Neural progenitor cell (in vitro differentiated cells): ENCODE data around the gene GIT1. TPM values are rescaled to one million over a fixed set of nuclear protein-coding genes. Genes with fewer than 3 reads are reported as not detected.

Experiments
- DNase-seq: peaks from one replicate; pipeline ENCODE4 v3.0.0-alpha.2; 2016; ENCODE audit warnings: low spot score
- H2AFZ ChIP-seq: fragments of 200-600 bp; sonication (generic); replicated peaks from 2 replicates; pipeline ENCODE4 v1.6.1; 2016; ENCODE audit warnings: antibody characterized with exemption
- H3F3A ChIP-seq: fragments of 200-600 bp; sonication (generic); 2 replicates; pipeline ENCODE4 v1.6.1; 2016; ENCODE audit warnings: antibody characterized with exemption, low read depth
- H3K27ac ChIP-seq: fragments of 200-600 bp; sonication (generic); 2 replicates; pipeline ENCODE4 v1.5.1; 2016; ENCODE audit warnings: mild to moderate bottlenecking
- H3K27me3 ChIP-seq: fragments of 200-600 bp; sonication (generic); 2 replicates; pipeline ENCODE4 v1.6.1; 2016; ENCODE audit warnings: mild to moderate bottlenecking, moderate library complexity
- H3K36me3 ChIP-seq: fragments of 200-600 bp; sonication (generic); 2 replicates; pipeline ENCODE4 v1.5.1; 2016
- H3K4me1 ChIP-seq: fragments of 200-600 bp; sonication (generic); 2 replicates; pipeline ENCODE4 v1.6.1; 2016; ENCODE audit warnings: mixed run types
- H3K4me2 ChIP-seq: fragments of 200-600 bp; sonication (generic); 2 replicates; pipeline ENCODE4 v1.6.1; 2016
- H3K4me3 ChIP-seq: fragments of 200-600 bp; sonication (generic); 2 replicates; pipeline ENCODE4 v1.5.1; 2016
- H3K79me2 ChIP-seq: fragments of 200-600 bp; sonication (generic); 2 replicates; pipeline ENCODE4 v1.6.1; 2016; ENCODE audit warnings: low read depth
- H3K9ac ChIP-seq: fragments of 200-600 bp; sonication (generic); 2 replicates; pipeline ENCODE4 v1.6.1; 2016
- H3K9me3 ChIP-seq: fragments of 200-600 bp; sonication (generic); 2 replicates; pipeline ENCODE4 v1.5.1; 2016; ENCODE audit warnings: low read depth
- H4K20me1 ChIP-seq: fragments of 200-600 bp; sonication (generic); 2 replicates; pipeline ENCODE4 v1.6.1; 2016; ENCODE audit warnings: low read depth
- H3K27ac Mint-ChIP-seq: 3 replicates; pipeline ENCODE4 v1.8.0; 2021; ENCODE audit warnings: mixed read lengths
- H3K27me3 Mint-ChIP-seq: 2 replicates; pipeline ENCODE4 v1.8.0; 2022; ENCODE audit warnings: low read depth, mild to moderate bottlenecking, inconsistent platforms, moderate library complexity, mixed read lengths; ENCODE audit not compliant: insufficient read depth
- H3K36me3 Mint-ChIP-seq: 3 replicates; pipeline ENCODE4 v1.8.0; 2021; ENCODE audit warnings: mixed read lengths
- H3K4me1 Mint-ChIP-seq: 3 replicates; pipeline ENCODE4 v1.8.0; 2021; ENCODE audit warnings: mixed read lengths
- H3K4me3 Mint-ChIP-seq: 3 replicates; pipeline ENCODE4 v1.8.0; 2021; ENCODE audit warnings: mild to moderate bottlenecking, moderate library complexity, mixed read lengths
- H3K9me3 Mint-ChIP-seq: 3 replicates; pipeline ENCODE4 v1.8.0; 2020; ENCODE audit warnings: mixed read lengths
- CTCF ChIP-seq: fragments of 200-600 bp; sonication (generic); IDR thresholded peaks from 2 replicates; pipeline ENCODE4 v1.5.1; 2017; ENCODE audit warnings: antibody characterized with exemption, mild to moderate bottlenecking
- EZH2 ChIP-seq: fragments of 200-600 bp; sonication (generic); IDR thresholded peaks from 2 replicates; pipeline ENCODE4 v1.6.1; 2017; ENCODE audit warnings: antibody characterized with exemption, mild to moderate bottlenecking, moderate library complexity
- EZH2phosphoT487 ChIP-seq: fragments of 200-600 bp; sonication (generic); IDR thresholded peaks from 2 replicates; pipeline ENCODE4 v1.6.1; 2017; ENCODE audit warnings: antibody characterized with exemption
- total RNA-seq: library from RNA; depleted of rRNA; stranded (reverse); fragments of >200 nt; gene quantifications from 2 replicates; pipeline ENCODE4 v1.2.3, GENCODE V29; 2015; ENCODE audit warnings: low replicate concordance

Gene GIT1
- total RNA-seq, 1 donor from 2014 or later, result 17.6 TPM

- peaks cover 32% of the 10 kb centered on the region for H3K27me3 Mint-ChIP-seq
- Histone ChIP-seq H3K36me3 (no peaks in the 10 kb centered on the region), H3K4me2 (peak within 1 kb of the TSS; percentile 96)
Observed at GRCh38 chr17:29566473-29567303, 22.8 kb downstream of the GIT1 start, which contains the start of gene ABHD15. TSS of gene ABHD15 (minus strand) at chr17:29567037. CDS start at chr17:29566966, 71 bp downstream.

GRCh38 chr17:29565643-29566472 is 23.6 kb downstream of the GIT1 start:
- peaks cover 3% of the 10 kb centered on the region for H3K36me3 Mint-ChIP-seq
- Histone ChIP-seq H3K9ac (no peak overlapping the region), H3K79me2 (peaks cover 7% of the 10 kb centered on the region), H3K4me2 (peak overlapping the region; percentile 96), H2AFZ (peak overlapping the region; percentile 83), H3K27me3 (peaks cover 42% of the 10 kb centered on the region), H3K36me3 (no peaks in the 10 kb centered on the region), H3K27ac (no peak overlapping the region), H3F3A (peaks cover 41% of the 10 kb centered on the region), H3K4me3 (peak overlapping the region; percentile 71), H4K20me1 (peaks cover 15% of the 10 kb centered on the region), H3K4me1 (peaks cover 15% of the 10 kb centered on the region), H3K9me3 (no peaks in the 10 kb centered on the region)
- TF ChIP-seq CTCF (peak; percentile 45), EZH2phosphoT487 (no peak), EZH2 (no peak)
- peak; percentile 78 for DNase-seq
- no peak overlapping the region for H3K27ac Mint-ChIP-seq
- peaks cover 20% of the 10 kb centered on the region for H3K4me1 Mint-ChIP-seq
- peaks cover 32% of the 10 kb centered on the region for H3K27me3 Mint-ChIP-seq
- H3K9me3 Mint-ChIP-seq, result no peaks in the 10 kb centered on the region
- H3K4me3 Mint-ChIP-seq, result peak overlapping the region; percentile 84

More at GRCh38 chr17:29566473-29567303, 22.8 kb downstream of the GIT1 start, which contains the start of gene ABHD15:
- Mint-ChIP-seq H3K4me3 (peak within 1 kb of the TSS; percentile 95), H3K27ac (no peak within 1 kb of the TSS), H3K4me1 (peaks cover 24% of the 10 kb centered on the region), H3K9me3 (no peaks in the 10 kb centered on the region), H3K36me3 (peaks cover 4% of the 10 kb centered on the region)
- H3K27me3 ChIP-seq, result peaks cover 42% of the 10 kb centered on the region
- H3K9ac ChIP-seq, result no peak within 1 kb of the TSS
- H4K20me1 ChIP-seq, result peaks cover 24% of the 10 kb centered on the region
- TF ChIP-seq EZH2 (peak; percentile 91), CTCF (no peak), EZH2phosphoT487 (peak; percentile 85)
- peaks cover 41% of the 10 kb centered on the region for H3F3A ChIP-seq
- H3K4me3 ChIP-seq, result peak within 1 kb of the TSS; percentile 71
- no peaks in the 10 kb centered on the region for H3K9me3 ChIP-seq
- peaks cover 7% of the 10 kb centered on the region for H3K79me2 ChIP-seq
- peaks cover 15% of the 10 kb centered on the region for H3K4me1 ChIP-seq
- peak within 1 kb of the TSS; percentile 83 for H2AFZ ChIP-seq
- no peak within 1 kb of the TSS for H3K27ac ChIP-seq
- peak; percentile 84 for DNase-seq

GRCh38 chr17:29563816-29564215 is 25.6 kb downstream of the GIT1 start:
- Mint-ChIP-seq H3K4me3 (no peak overlapping the region), H3K27ac (no peak overlapping the region), H3K27me3 (peaks cover 33% of the 10 kb centered on the region), H3K9me3 (no peaks in the 10 kb centered on the region), H3K36me3 (no peaks in the 10 kb centered on the region), H3K4me1 (peaks cover 8% of the 10 kb centered on the region)
- Histone ChIP-seq H3K79me2 (no peaks in the 10 kb centered on the region), H3K9ac (no peak overlapping the region), H3K4me3 (no peak overlapping the region), H3K27ac (no peak overlapping the region), H3K36me3 (no peaks in the 10 kb centered on the region), H3K4me1 (peaks cover 9% of the 10 kb centered on the region), H3F3A (peaks cover 43% of the 10 kb centered on the region), H3K9me3 (no peaks in the 10 kb centered on the region), H4K20me1 (peaks cover 5% of the 10 kb centered on the region), H2AFZ (no peak overlapping the region), H3K27me3 (peaks cover 42% of the 10 kb centered on the region), H3K4me2 (no peak overlapping the region)
- no peak for DNase-seq
- TF ChIP-seq EZH2phosphoT487, result no peak
- no peak for TF ChIP-seq CTCF
